SK-N-SH (cell line): Measurements from ENCODE around the gene MLXIPL. TPM values are rescaled to one million over a fixed set of nuclear protein-coding genes. Genes with fewer than 3 reads are reported as not detected.

Experiments
- CTCF ChIA-PET: fragments of 300-600, 350-600 bp; formaldehyde crosslinking; extraction: SDS; loops from one replicate; lab custom pipeline; 2021; lab: Yijun Ruan, JAX
- POLR2A ChIA-PET: fragments of 350-600 bp; sonication (Branson Sonifier 250); formaldehyde crosslinking; extraction: SDS; loops from one replicate; lab custom pipeline; 2020; ENCODE audit warnings: antibody characterized with exemption, inconsistent platforms; lab: Yijun Ruan, JAX
- DNase-seq: peaks from one replicate; pipeline ENCODE4 v3.0.0; 2012
- H2AFZ ChIP-seq: fragments of 200-600 bp; sonication (generic); 2 replicates; pipeline ENCODE4 v1.8.1; 2016; ENCODE audit warnings: antibody characterized with exemption, mild to moderate bottlenecking, low read depth
- H3F3A ChIP-seq: fragments of 200-600 bp; sonication (generic); replicated peaks from 2 replicates; pipeline ENCODE3; 2016; ENCODE audit warnings: antibody characterized with exemption, mild to moderate bottlenecking; ENCODE audit not compliant: insufficient read depth
- H3K27ac ChIP-seq, 2 experiments: fragments of 200-500 bp in 1 of 2; fragments of 200-600 bp in 1 of 2; sonication (Bioruptor generic) in 1 of 2; sonication (generic), shearing (Covaris generic) in 1 of 2; 2 replicates each; pipeline versions ENCODE4 v1.5.1 to v1.6.1; 2014 to 2016; ENCODE audit warnings: low read depth in 2 of 2, inconsistent platforms in 1 of 2, low read length in 1 of 2, mild to moderate bottlenecking in 1 of 2, mixed read lengths in 1 of 2
- H3K27me3 ChIP-seq: fragments of 200-600 bp; sonication (generic), shearing (Covaris generic); 2 replicates; pipeline ENCODE4 v1.6.1; 2016; ENCODE audit warnings: mixed run types; ENCODE audit not compliant: insufficient read depth
- H3K36me3 ChIP-seq, 2 experiments: fragments of 200-500 bp in 1 of 2; fragments of 200-600 bp in 1 of 2; sonication (Bioruptor generic) in 1 of 2; sonication (generic) in 1 of 2; replicated peaks in 1 of 2; 2 replicates each; pipeline versions ENCODE3 to v1.5.1; 2014 to 2016; ENCODE audit warnings: low read length in 1 of 2, mild to moderate bottlenecking in 1 of 2; ENCODE audit not compliant: insufficient read depth in 2 of 2, control insufficient read depth in 1 of 2
- H3K4me1 ChIP-seq, 2 experiments: fragments of 200-500 bp in 1 of 2; fragments of 200-600 bp in 1 of 2; sonication (Bioruptor generic) in 1 of 2; sonication (generic), shearing (Covaris generic) in 1 of 2; 2 replicates each; pipeline versions ENCODE4 v1.5.1 to v1.6.1; 2014 to 2016; ENCODE audit warnings: low read depth in 1 of 2, low read length in 1 of 2, mixed run types in 1 of 2; ENCODE audit not compliant: insufficient read depth in 2 of 2, control insufficient read depth in 1 of 2
- H3K4me2 ChIP-seq: fragments of 200-600 bp; sonication (generic), shearing (Covaris generic); 2 replicates; pipeline ENCODE4 v1.6.1; 2017; ENCODE audit warnings: mixed run types
- H3K4me3 ChIP-seq, 2 experiments: fragments of 200-500 bp in 1 of 2; fragments of 200-600 bp in 1 of 2; sonication (Bioruptor generic) in 1 of 2; sonication (generic), shearing (Covaris generic) in 1 of 2; 2 replicates each; pipeline versions ENCODE4 v1.5.1 to v1.8.1; 2014 to 2016; ENCODE audit warnings: low read depth in 2 of 2, inconsistent platforms in 1 of 2, low read length in 1 of 2, mild to moderate bottlenecking in 1 of 2, mixed read lengths in 1 of 2, moderate library complexity in 1 of 2
- H3K79me2 ChIP-seq: fragments of 200-600 bp; sonication (generic); 2 replicates; pipeline ENCODE4 v1.8.1; 2017; ENCODE audit warnings: mild to moderate bottlenecking; ENCODE audit not compliant: insufficient read depth
- H3K9ac ChIP-seq: fragments of 200-600 bp; sonication (generic); 2 replicates; pipeline ENCODE4 v1.6.1; 2017; ENCODE audit warnings: mixed run types
- H3K9me2 ChIP-seq: fragments of 200-600 bp; sonication (generic); 2 replicates; pipeline ENCODE4 v1.6.1; 2017; ENCODE audit warnings: mixed run types
- H3K9me3 ChIP-seq: fragments of 200-600 bp; sonication (generic); 2 replicates; pipeline ENCODE4 v1.6.1; 2017; ENCODE audit warnings: mixed run types, mild to moderate bottlenecking, moderate library complexity
- H4K20me1 ChIP-seq: fragments of 200-600 bp; sonication (generic); 2 replicates; pipeline ENCODE4 v1.6.1; 2017; ENCODE audit warnings: mild to moderate bottlenecking, mixed run types; ENCODE audit not compliant: insufficient read depth
- CHD2 ChIP-seq: fragments of 150-350 bp; IDR thresholded peaks from 2 replicates; pipeline ENCODE4 v1.6.1; 2018; ENCODE audit warnings: low read length; ENCODE audit not compliant: partially characterized antibody
- ELF1 ChIP-seq: IDR thresholded peaks from 2 replicates; pipeline ENCODE4 v1.4.0; 2012
- EP300 ChIP-seq, 2 experiments: IDR thresholded peaks; 2 replicates each; pipeline versions ENCODE4 v1.4.0 to v1.6.1; 2012; ENCODE audit warnings: borderline replicate concordance in 1 of 2, low read depth in 1 of 2, low read length in 1 of 2
- GABPA ChIP-seq: IDR thresholded peaks from 2 replicates; pipeline ENCODE4 v1.4.0; 2012; ENCODE audit warnings: low read depth, mild to moderate bottlenecking
- JUND ChIP-seq: IDR thresholded peaks from 2 replicates; pipeline ENCODE4 v1.4.0; 2012
- MXI1 ChIP-seq: IDR thresholded peaks from 2 replicates; pipeline ENCODE4 v1.6.1; 2012; ENCODE audit warnings: mild to moderate bottlenecking, low read depth, low read length, improper control_type of control experiment
- NRF1 ChIP-seq: IDR thresholded peaks from 2 replicates; pipeline ENCODE4 v1.6.1; 2012; ENCODE audit warnings: low read depth, mild to moderate bottlenecking, low read length
- RCOR1 ChIP-seq: fragments of 150-350 bp; IDR thresholded peaks from 2 replicates; pipeline ENCODE4 v1.6.1; 2017; ENCODE audit warnings: antibody characterized with exemption, low read length
- TAF1 ChIP-seq: IDR thresholded peaks from 2 replicates; pipeline ENCODE4 v1.6.1; 2012; ENCODE audit warnings: low read depth, mild to moderate bottlenecking, low read length, moderate library complexity, borderline replicate concordance
- TCF12 ChIP-seq: IDR thresholded peaks from 2 replicates; pipeline ENCODE4 v1.4.0; 2012
- ZBTB33 ChIP-seq: IDR thresholded peaks from 2 replicates; pipeline ENCODE4 v1.4.0; 2012; ENCODE audit warnings: low read depth, borderline replicate concordance
- WGBS: methylation state at CpG from one replicate; pipeline ENCODE4 v1.1.6; 2017; ENCODE audit warnings: low lambda C conversion rate; 5-methylcytosine and 5-hydroxymethylcytosine counted together
- polyA plus RNA-seq, 3 experiments: library from polyadenylated mRNA; depleted of rRNA; stranded (reverse); fragments of >200 nt; gene quantifications; 2 replicates each; pipeline ENCODE4 v1.2.3, GENCODE V29; 2012
- TF ChIP-seq, protein P1 (sequence below): IDR thresholded peaks from 2 replicates; pipeline ENCODE4 v1.6.1; 2012; ENCODE audit warnings: mild to moderate bottlenecking, low read depth, low read length, moderate library complexity
- TF ChIP-seq, protein P2 (sequence below): fragments of 150-350 bp; IDR thresholded peaks from 2 replicates; pipeline ENCODE4 v1.6.1; 2016; ENCODE audit warnings: mild to moderate bottlenecking, low read depth, low read length

Gene MLXIPL
- polyA plus RNA-seq, 1 of the 3 experiments (the other 2 are of a cell fraction), result 0.21 TPM

DNA sequence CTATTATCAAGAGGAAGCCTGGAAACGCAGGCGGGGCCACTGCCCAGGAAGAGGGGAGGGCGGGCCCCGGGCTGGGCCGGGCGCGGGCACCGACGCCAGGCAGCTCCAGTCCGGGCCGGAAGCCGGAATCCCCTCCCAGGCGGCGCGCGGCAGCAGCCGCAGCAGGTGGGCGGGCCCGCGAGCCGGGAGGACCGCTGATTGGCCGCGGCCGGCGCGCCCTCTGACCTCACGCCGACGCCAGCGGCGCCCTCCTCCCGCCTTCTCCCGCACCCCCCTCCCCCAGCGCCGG is 67.3 kb downstream of the MLXIPL start:
- Histone ChIP-seq H3F3A (peaks cover 24% of the 10 kb centered on the region), H2AFZ (no peak overlapping the region), H3K79me2 (peaks cover 49% of the 10 kb centered on the region), H3K9ac (peak overlapping the region; percentile 98), H3K9me3 (no peaks in the 10 kb centered on the region), H3K4me2 (peak overlapping the region; percentile 95), H3K4me3 (peak overlapping the region; percentile 61 to 84), H3K27me3 (no peaks in the 10 kb centered on the region), H4K20me1 (peaks cover 42% of the 10 kb centered on the region), H3K9me2 (no peaks in the 10 kb centered on the region), H3K27ac (peak overlapping the region; percentile 92 to 94), H3K4me1 (peaks cover 9 to 15% of the 10 kb centered on the region in 2 experiments; a peak in 3 of 4 replicates), H3K36me3 (peaks cover 2 to 16% of the 10 kb centered on the region in 2 experiments)
- under 1% methylated on average over 18 of the region's 36 CpGs for WGBS
- ChIA-PET POLR2A (interaction anchor here (0.6 to 1.5 kb wide), 9 partner anchors 9 to 285 kb away, joined by 3 to 8 read pairs (median 5); partner anchors contain the start of genes BAZ1B, METTL27 and TBL2), CTCF (interaction anchor here (0.6 to 1.6 kb wide), 5 partner anchors 9 to 470 kb away, joined by 3 to 9 read pairs (median 4); no protein-coding TSS in a partner anchor)
- DNase-seq, result peak; percentile 100
- TF ChIP-seq GABPA, result peak; percentile 63
- no peak for TF ChIP-seq JUND
- TF ChIP-seq ZBTB33, result no peak
- peak; percentile 11; the same call in 1 of the 2 replicates for TF ChIP-seq TCF12
- TF ChIP-seq, protein P1, sequence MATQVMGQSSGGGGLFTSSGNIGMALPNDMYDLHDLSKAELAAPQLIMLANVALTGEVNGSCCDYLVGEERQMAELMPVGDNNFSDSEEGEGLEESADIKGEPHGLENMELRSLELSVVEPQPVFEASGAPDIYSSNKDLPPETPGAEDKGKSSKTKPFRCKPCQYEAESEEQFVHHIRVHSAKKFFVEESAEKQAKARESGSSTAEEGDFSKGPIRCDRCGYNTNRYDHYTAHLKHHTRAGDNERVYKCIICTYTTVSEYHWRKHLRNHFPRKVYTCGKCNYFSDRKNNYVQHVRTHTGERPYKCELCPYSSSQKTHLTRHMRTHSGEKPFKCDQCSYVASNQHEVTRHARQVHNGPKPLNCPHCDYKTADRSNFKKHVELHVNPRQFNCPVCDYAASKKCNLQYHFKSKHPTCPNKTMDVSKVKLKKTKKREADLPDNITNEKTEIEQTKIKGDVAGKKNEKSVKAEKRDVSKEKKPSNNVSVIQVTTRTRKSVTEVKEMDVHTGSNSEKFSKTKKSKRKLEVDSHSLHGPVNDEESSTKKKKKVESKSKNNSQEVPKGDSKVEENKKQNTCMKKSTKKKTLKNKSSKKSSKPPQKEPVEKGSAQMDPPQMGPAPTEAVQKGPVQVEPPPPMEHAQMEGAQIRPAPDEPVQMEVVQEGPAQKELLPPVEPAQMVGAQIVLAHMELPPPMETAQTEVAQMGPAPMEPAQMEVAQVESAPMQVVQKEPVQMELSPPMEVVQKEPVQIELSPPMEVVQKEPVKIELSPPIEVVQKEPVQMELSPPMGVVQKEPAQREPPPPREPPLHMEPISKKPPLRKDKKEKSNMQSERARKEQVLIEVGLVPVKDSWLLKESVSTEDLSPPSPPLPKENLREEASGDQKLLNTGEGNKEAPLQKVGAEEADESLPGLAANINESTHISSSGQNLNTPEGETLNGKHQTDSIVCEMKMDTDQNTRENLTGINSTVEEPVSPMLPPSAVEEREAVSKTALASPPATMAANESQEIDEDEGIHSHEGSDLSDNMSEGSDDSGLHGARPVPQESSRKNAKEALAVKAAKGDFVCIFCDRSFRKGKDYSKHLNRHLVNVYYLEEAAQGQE, result peak; percentile 36; the same call in 1 of the 2 replicates
- TF ChIP-seq ELF1, result peak; percentile 70
- 0 out of 4 replicates have a peak, but pooled peaks of 1 of the 2 experiments have one; percentile 2 for TF ChIP-seq EP300 (IDR thresholded peaks at IDR 0.05; ENCODE audit: borderline replicate concordance in 1 of 2, low read depth in 1 of 2, low read length in 1 of 2)
- TF ChIP-seq, protein P2, sequence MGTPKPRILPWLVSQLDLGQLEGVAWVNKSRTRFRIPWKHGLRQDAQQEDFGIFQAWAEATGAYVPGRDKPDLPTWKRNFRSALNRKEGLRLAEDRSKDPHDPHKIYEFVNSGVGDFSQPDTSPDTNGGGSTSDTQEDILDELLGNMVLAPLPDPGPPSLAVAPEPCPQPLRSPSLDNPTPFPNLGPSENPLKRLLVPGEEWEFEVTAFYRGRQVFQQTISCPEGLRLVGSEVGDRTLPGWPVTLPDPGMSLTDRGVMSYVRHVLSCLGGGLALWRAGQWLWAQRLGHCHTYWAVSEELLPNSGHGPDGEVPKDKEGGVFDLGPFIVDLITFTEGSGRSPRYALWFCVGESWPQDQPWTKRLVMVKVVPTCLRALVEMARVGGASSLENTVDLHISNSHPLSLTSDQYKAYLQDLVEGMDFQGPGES, result no peak
- peak; percentile 47 for TF ChIP-seq NRF1
- TF ChIP-seq TAF1, result peak; percentile 57
- TF ChIP-seq MXI1, result peak; percentile 90; the same call in 1 of the 2 replicates
- peak; percentile 92 for TF ChIP-seq CHD2
- no peak for TF ChIP-seq RCOR1
